ENCODE results near the gene SLC25A43.
"Not testable (repeated sequence)": the region's sequence is repeated elsewhere in the genome, so short reads cannot be mapped to it uniquely, and the experiment has no call there.

DNA sequence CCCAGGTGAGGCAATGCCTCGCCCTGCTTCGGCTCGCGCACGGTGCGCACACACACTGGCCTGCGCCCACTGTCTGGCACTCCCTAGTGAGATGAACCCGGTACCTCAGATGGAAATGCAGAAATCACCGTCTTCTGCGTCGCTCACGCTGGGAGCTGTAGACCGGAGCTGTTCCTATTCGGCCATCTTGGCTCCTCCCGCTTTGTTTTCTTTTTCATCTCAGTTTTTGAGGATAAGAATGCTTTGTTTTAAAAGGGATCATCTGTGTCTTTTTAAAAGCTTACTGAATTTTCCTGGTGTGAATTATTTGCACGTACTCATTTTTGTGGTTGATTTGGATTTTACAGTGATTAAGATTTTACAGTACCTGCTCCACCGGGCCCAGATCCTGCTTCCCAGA lies 42.2 kb downstream of the SLC25A43 start:
- not testable (repeated sequence) for TF ChIP-seq POLR2A (IDR thresholded peaks at IDR 0.05)
- TF ChIP-seq, protein P1, sequence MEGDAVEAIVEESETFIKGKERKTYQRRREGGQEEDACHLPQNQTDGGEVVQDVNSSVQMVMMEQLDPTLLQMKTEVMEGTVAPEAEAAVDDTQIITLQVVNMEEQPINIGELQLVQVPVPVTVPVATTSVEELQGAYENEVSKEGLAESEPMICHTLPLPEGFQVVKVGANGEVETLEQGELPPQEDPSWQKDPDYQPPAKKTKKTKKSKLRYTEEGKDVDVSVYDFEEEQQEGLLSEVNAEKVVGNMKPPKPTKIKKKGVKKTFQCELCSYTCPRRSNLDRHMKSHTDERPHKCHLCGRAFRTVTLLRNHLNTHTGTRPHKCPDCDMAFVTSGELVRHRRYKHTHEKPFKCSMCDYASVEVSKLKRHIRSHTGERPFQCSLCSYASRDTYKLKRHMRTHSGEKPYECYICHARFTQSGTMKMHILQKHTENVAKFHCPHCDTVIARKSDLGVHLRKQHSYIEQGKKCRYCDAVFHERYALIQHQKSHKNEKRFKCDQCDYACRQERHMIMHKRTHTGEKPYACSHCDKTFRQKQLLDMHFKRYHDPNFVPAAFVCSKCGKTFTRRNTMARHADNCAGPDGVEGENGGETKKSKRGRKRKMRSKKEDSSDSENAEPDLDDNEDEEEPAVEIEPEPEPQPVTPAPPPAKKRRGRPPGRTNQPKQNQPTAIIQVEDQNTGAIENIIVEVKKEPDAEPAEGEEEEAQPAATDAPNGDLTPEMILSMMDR (IDR thresholded peaks at IDR 0.05 in 4 of 5, conservative IDR thresholded peaks at IDR 0.05 in 1 of 5), result not testable (repeated sequence)

Measured in gastrocnemius medialis (tissue), 4 donors.